ENCODE data around the gene CYP2A7. TPM values are rescaled to one million over a fixed set of nuclear protein-coding genes. Genes with fewer than 3 reads are reported as not detected.
"Not testable (repeated sequence)": the region's sequence is repeated elsewhere in the genome, so short reads cannot be mapped to it uniquely, and the experiment has no call there.

CYP2A7 gene
- total and polyA plus RNA-seq, 2 experiments from 2014 or later = not detected

DNA sequence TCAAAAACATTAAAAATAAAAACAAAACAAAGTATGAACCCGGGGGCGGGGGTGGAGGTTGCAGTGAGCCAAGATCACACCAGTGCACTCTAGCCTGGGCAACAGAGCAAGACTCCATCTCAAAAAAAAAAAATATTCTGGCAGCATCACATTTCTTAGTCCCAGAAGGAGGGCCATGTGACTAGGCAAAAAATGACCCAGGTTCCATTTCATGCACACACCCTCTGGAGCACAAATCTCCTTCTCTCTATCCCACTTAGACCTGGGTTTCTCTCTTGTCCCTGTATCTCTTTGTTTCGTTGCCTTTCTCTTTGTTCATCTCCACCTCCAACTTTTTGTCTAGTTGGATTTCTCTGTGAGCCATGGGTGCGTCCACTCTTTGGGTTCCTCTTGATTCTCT, 6.2 kb upstream of the CYP2A7 start:
- H3K36me3 ChIP-seq (ENCODE audit: low read depth) = no peaks in the 10 kb centered on the region

GRCh38 chr19:40884187-40884931, 2.3 kb upstream of the CYP2A7 start:
- H3K79me2 ChIP-seq (ENCODE audit: insufficient read depth); H3F3A ChIP-seq (ENCODE audit: insufficient read depth); H3K36me3 ChIP-seq (ENCODE audit: low read depth); H3K4me2 ChIP-seq (ENCODE audit: unreplicated experiment); H3K27ac ChIP-seq; H3K4me1 ChIP-seq (ENCODE audit: insufficient read depth); H3K27me3 ChIP-seq (replicated peaks; ENCODE audit: insufficient read depth); in situ Hi-C loops (cut with MboI); H2AFZ ChIP-seq; H3K4me3 ChIP-seq; DNase-seq; H3K9me3 ChIP-seq (ENCODE audit: low read depth); H3K9ac ChIP-seq; H3K9me2 ChIP-seq (ENCODE audit: insufficient read depth); H4K20me1 ChIP-seq (ENCODE audit: insufficient read depth): not testable (repeated sequence)
- no CpG with 5 or more reads among the region's 1 CpG for WGBS, 2 experiments (ENCODE audit: low coverage in 1 of 2, low lambda C conversion rate in 2 of 2, missing lambda C conversion rate in 2 of 2)

More for the DNA sequence above, 6.2 kb upstream of the CYP2A7 start:
- no peaks in the 10 kb centered on the region for H3F3A ChIP-seq (ENCODE audit: insufficient read depth)
- WGBS, 2 experiments (ENCODE audit: low coverage in 1 of 2, low lambda C conversion rate in 2 of 2, missing lambda C conversion rate in 2 of 2) = 40 to 47% methylated on average over 4 of the region's 4 CpGs
- no peaks in the 10 kb centered on the region for H3K4me1 ChIP-seq (ENCODE audit: insufficient read depth)
- no peak overlapping the region for H2AFZ ChIP-seq
- in situ Hi-C loops (cut with MboI) = no loop called here
- H4K20me1 ChIP-seq (ENCODE audit: insufficient read depth) = no peaks in the 10 kb centered on the region
- H3K4me2 ChIP-seq (ENCODE audit: unreplicated experiment) = no peak overlapping the region
- H3K79me2 ChIP-seq (ENCODE audit: insufficient read depth) = no peaks in the 10 kb centered on the region
- no peak overlapping the region for H3K27ac ChIP-seq
- no peaks in the 10 kb centered on the region for H3K9me2 ChIP-seq (ENCODE audit: insufficient read depth)
- H3K9me3 ChIP-seq (ENCODE audit: low read depth) = no peaks in the 10 kb centered on the region
- TF ChIP-seq EZH2phosphoT487 (IDR thresholded peaks at IDR 0.05; ENCODE audit: insufficient read depth, low read depth) (no peak), EZH2 (IDR thresholded peaks at IDR 0.05; ENCODE audit: insufficient read depth, poor library complexity, severe bottlenecking) (no peak)
- H3K4me3 ChIP-seq = no peak overlapping the region
- no peaks in the 10 kb centered on the region for H3K27me3 ChIP-seq (replicated peaks; ENCODE audit: insufficient read depth)
- H3K9ac ChIP-seq = no peak overlapping the region
- DNase-seq = no peak

GRCh38 chr19:40879349-40879748, 2.7 kb downstream of the CYP2A7 start:
- H3K9me2 ChIP-seq (ENCODE audit: insufficient read depth); H3K4me2 ChIP-seq (ENCODE audit: unreplicated experiment); H3K27me3 ChIP-seq (replicated peaks; ENCODE audit: insufficient read depth); DNase-seq; H3K4me1 ChIP-seq (ENCODE audit: insufficient read depth); H3F3A ChIP-seq (ENCODE audit: insufficient read depth); H3K9ac ChIP-seq; H3K9me3 ChIP-seq (ENCODE audit: low read depth); H3K27ac ChIP-seq; H3K4me3 ChIP-seq; H3K36me3 ChIP-seq (ENCODE audit: low read depth); H2AFZ ChIP-seq; H4K20me1 ChIP-seq (ENCODE audit: insufficient read depth); in situ Hi-C loops (cut with MboI); H3K79me2 ChIP-seq (ENCODE audit: insufficient read depth): not testable (repeated sequence)
- WGBS, 2 experiments (ENCODE audit: low coverage in 1 of 2, low lambda C conversion rate in 2 of 2, missing lambda C conversion rate in 2 of 2) = 68 to 76% methylated on average over 4 of the region's 4 CpGs

- H3K27me3 ChIP-seq (replicated peaks; ENCODE audit: insufficient read depth) = peaks cover 10% of the 10 kb centered on the region
- H3K27ac ChIP-seq; H3K4me3 ChIP-seq; H3K79me2 ChIP-seq (ENCODE audit: insufficient read depth); H3K9me2 ChIP-seq (ENCODE audit: insufficient read depth); H3F3A ChIP-seq (ENCODE audit: insufficient read depth); H3K4me2 ChIP-seq (ENCODE audit: unreplicated experiment); H4K20me1 ChIP-seq (ENCODE audit: insufficient read depth); H3K9me3 ChIP-seq (ENCODE audit: low read depth); in situ Hi-C loops (cut with MboI); H3K9ac ChIP-seq; H2AFZ ChIP-seq; H3K36me3 ChIP-seq (ENCODE audit: low read depth); DNase-seq; H3K4me1 ChIP-seq (ENCODE audit: insufficient read depth): not testable (repeated sequence)
- 9 to 12% methylated on average over 4 to 21 of the region's 23 CpGs for WGBS, 2 experiments (ENCODE audit: low coverage in 1 of 2, low lambda C conversion rate in 2 of 2, missing lambda C conversion rate in 2 of 2)
These were observed 6.5 kb downstream of the CYP2A7 start for GRCh38 chr19:40875526-40875951.

GRCh38 chr19:40874874-40875273, 7.2 kb downstream of the CYP2A7 start:
- H4K20me1 ChIP-seq (ENCODE audit: insufficient read depth); H3K4me2 ChIP-seq (ENCODE audit: unreplicated experiment); in situ Hi-C loops (cut with MboI); H3K4me3 ChIP-seq; H3K9me2 ChIP-seq (ENCODE audit: insufficient read depth); H3K9me3 ChIP-seq (ENCODE audit: low read depth); DNase-seq; H2AFZ ChIP-seq; H3K79me2 ChIP-seq (ENCODE audit: insufficient read depth); H3K36me3 ChIP-seq (ENCODE audit: low read depth); H3K27ac ChIP-seq; H3K4me1 ChIP-seq (ENCODE audit: insufficient read depth); H3F3A ChIP-seq (ENCODE audit: insufficient read depth); H3K9ac ChIP-seq: not testable (repeated sequence)
- WGBS, 2 experiments (ENCODE audit: low coverage in 1 of 2, low lambda C conversion rate in 2 of 2, missing lambda C conversion rate in 2 of 2) = 22 to 30% methylated on average over 2 of the region's 4 CpGs
- peaks cover 10% of the 10 kb centered on the region for H3K27me3 ChIP-seq (replicated peaks; ENCODE audit: insufficient read depth)

GRCh38 chr19:40873873-40874272, 8.2 kb downstream of the CYP2A7 start:
- H3K79me2 ChIP-seq (ENCODE audit: insufficient read depth); H3K4me2 ChIP-seq (ENCODE audit: unreplicated experiment); DNase-seq; H3K9ac ChIP-seq; H3K36me3 ChIP-seq (ENCODE audit: low read depth); H3K9me2 ChIP-seq (ENCODE audit: insufficient read depth); H2AFZ ChIP-seq; H3K9me3 ChIP-seq (ENCODE audit: low read depth); H3F3A ChIP-seq (ENCODE audit: insufficient read depth); H4K20me1 ChIP-seq (ENCODE audit: insufficient read depth); H3K27ac ChIP-seq; H3K4me3 ChIP-seq; H3K4me1 ChIP-seq (ENCODE audit: insufficient read depth); in situ Hi-C loops (cut with MboI): not testable (repeated sequence)
- 28 to 39% methylated on average over 2 of the region's 2 CpGs for WGBS, 2 experiments (ENCODE audit: low coverage in 1 of 2, low lambda C conversion rate in 2 of 2, missing lambda C conversion rate in 2 of 2)
- H3K27me3 ChIP-seq (replicated peaks; ENCODE audit: insufficient read depth) = peaks cover 10% of the 10 kb centered on the region
